Right renal pelvis (tissue), 4 donors: ENCODE results near the gene MED12L. TPM values are rescaled to one million over a fixed set of nuclear protein-coding genes. Genes with fewer than 3 reads are reported as not detected.
"Not testable (repeated sequence)": the region's sequence is repeated elsewhere in the genome, so short reads cannot be mapped to it uniquely, and the experiment has no call there.

Source experiments
- DNase-seq, 4 donors: peaks; one replicate each; pipeline ENCODE4 v3.0.0-alpha.2; 2013; ENCODE audit warnings: low read depth in 4 of 4, low spot score in 3 of 4, missing footprints in 1 of 4
- polyA plus RNA-seq, 4 donors: library from polyadenylated mRNA; unstranded; fragments of 120-200 nt; gene quantifications; one replicate each; pipeline ENCODE4 v1.2.1, GENCODE V29; 2013; ENCODE audit not compliant: insufficient read length in 4 of 4

The MED12L gene
- polyA plus RNA-seq, 4 donors = 1.6 to 2.5 (median 2.0) TPM

GRCh38 chr3:151356794-151357462 is 271.5 kb downstream of the MED12L start:
- no peak for DNase-seq

GRCh38 chr3:151357463-151357850 is 272.0 kb downstream of the MED12L start:
- no peak for DNase-seq

GRCh38 chr3:151362751-151363174 is 277.3 kb downstream of the MED12L start:
- DNase-seq = no peak

GRCh38 chr3:151366993-151367392 is 281.5 kb downstream of the MED12L start:
- DNase-seq = no peak

GRCh38 chr3:151367448-151367847 is 282.0 kb downstream of the MED12L start:
- no peak for DNase-seq

GRCh38 chr3:151371526-151371925 is 286.1 kb downstream of the MED12L start:
- DNase-seq = no peak

GRCh38 chr3:151372063-151372820 is 286.8 kb downstream of the MED12L start:
- DNase-seq = no peak

- no peak for DNase-seq
Observed at GRCh38 chr3:151377768-151378385, 292.4 kb downstream of the MED12L start.

GRCh38 chr3:151379083-151379734 is 293.7 kb downstream of the MED12L start:
- no peak for DNase-seq

GRCh38 chr3:151382671-151383070 is 297.2 kb downstream of the MED12L start:
- no peak for DNase-seq

GRCh38 chr3:151383111-151383510 is 297.6 kb downstream of the MED12L start:
- no peak for DNase-seq

- DNase-seq = no peak
Observed at GRCh38 chr3:151383956-151384355, 298.5 kb downstream of the MED12L start.

- DNase-seq = no peak
Observed at GRCh38 chr3:151384741-151385174, 299.3 kb downstream of the MED12L start, which contains the start of gene P2RY12. P2RY12 (minus strand) TSS chr3:151384753; CDS start chr3:151338845, 45,908 bp downstream.

GRCh38 chr3:151386056-151386455 is 300.6 kb downstream of the MED12L start:
- DNase-seq = no peak

GRCh38 chr3:151387432-151387831 is 302.0 kb downstream of the MED12L start:
- DNase-seq = no peak

GRCh38 chr3:151387842-151388241 is 302.4 kb downstream of the MED12L start:
- DNase-seq = no peak

GRCh38 chr3:151391720-151392119 is 306.3 kb downstream of the MED12L start:
- DNase-seq = no peak

GRCh38 chr3:151392191-151392590 is 306.7 kb downstream of the MED12L start:
- DNase-seq = not testable (repeated sequence)

GRCh38 chr3:151393146-151393830 is 307.8 kb downstream of the MED12L start:
- DNase-seq = no peak

GRCh38 chr3:151393941-151394340 is 308.5 kb downstream of the MED12L start:
- no peak for DNase-seq
